ENCODE results near the gene TNNI3K. TPM values are rescaled to one million over a fixed set of nuclear protein-coding genes. Genes with fewer than 3 reads are reported as not detected.

Gene TNNI3K
- total RNA-seq, 4 donors from 2014 or later, result 0.63 to 4.5 (median 3.6) TPM

- H3K27ac ChIP-seq (replicated peaks in 1 of 4), result no peak overlapping the region
- no peaks in the 10 kb centered on the region for H3K9me3 ChIP-seq
- H3K27me3 ChIP-seq, result no peaks in the 10 kb centered on the region
- H3K4me3 ChIP-seq, result no peak overlapping the region
- H3K4me1 ChIP-seq, result no peaks in the 10 kb centered on the region
- WGBS, result 54% methylated on average over 2 of the region's 2 CpGs
- DNase-seq (ENCODE audit: extremely low spot score), result no peak
- intact Hi-C loops (cut with DNase I), result no loop called here
- H3K36me3 ChIP-seq, result no peaks in the 10 kb centered on the region
- TF ChIP-seq POLR2AphosphoS5 (IDR thresholded peaks at IDR 0.05) (no peak), EP300 (IDR thresholded peaks at IDR 0.05) (no peak), POLR2A (IDR thresholded peaks at IDR 0.05; ENCODE audit: low read depth) (no peak)
- TF ChIP-seq, protein P1, sequence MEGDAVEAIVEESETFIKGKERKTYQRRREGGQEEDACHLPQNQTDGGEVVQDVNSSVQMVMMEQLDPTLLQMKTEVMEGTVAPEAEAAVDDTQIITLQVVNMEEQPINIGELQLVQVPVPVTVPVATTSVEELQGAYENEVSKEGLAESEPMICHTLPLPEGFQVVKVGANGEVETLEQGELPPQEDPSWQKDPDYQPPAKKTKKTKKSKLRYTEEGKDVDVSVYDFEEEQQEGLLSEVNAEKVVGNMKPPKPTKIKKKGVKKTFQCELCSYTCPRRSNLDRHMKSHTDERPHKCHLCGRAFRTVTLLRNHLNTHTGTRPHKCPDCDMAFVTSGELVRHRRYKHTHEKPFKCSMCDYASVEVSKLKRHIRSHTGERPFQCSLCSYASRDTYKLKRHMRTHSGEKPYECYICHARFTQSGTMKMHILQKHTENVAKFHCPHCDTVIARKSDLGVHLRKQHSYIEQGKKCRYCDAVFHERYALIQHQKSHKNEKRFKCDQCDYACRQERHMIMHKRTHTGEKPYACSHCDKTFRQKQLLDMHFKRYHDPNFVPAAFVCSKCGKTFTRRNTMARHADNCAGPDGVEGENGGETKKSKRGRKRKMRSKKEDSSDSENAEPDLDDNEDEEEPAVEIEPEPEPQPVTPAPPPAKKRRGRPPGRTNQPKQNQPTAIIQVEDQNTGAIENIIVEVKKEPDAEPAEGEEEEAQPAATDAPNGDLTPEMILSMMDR (IDR thresholded peaks at IDR 0.05), result no peak
Measured at GRCh38 chr1:74363220-74363619, 128.0 kb downstream of the TNNI3K start.

GRCh38 chr1:74367175-74367813, 132.1 kb downstream of the TNNI3K start:
- no peak overlapping the region for H3K27ac ChIP-seq (replicated peaks in 1 of 4)
- 92% methylated on average over 1 of the region's 1 CpG for WGBS
- no peaks in the 10 kb centered on the region for H3K27me3 ChIP-seq
- DNase-seq (ENCODE audit: extremely low spot score), result no peak
- peaks cover 0 to 12% (median 5%) of the 10 kb centered on the region in 4 donors for H3K36me3 ChIP-seq
- no peaks in the 10 kb centered on the region for H3K9me3 ChIP-seq
- no peaks in the 10 kb centered on the region for H3K4me1 ChIP-seq
- no peak for TF ChIP-seq EP300 (IDR thresholded peaks at IDR 0.05)
- no peak for TF ChIP-seq POLR2AphosphoS5 (IDR thresholded peaks at IDR 0.05)
- TF ChIP-seq, protein P1 (IDR thresholded peaks at IDR 0.05), result no peak
- TF ChIP-seq POLR2A (IDR thresholded peaks at IDR 0.05; ENCODE audit: low read depth), result no peak
- intact Hi-C loops (cut with DNase I), result no loop called here
- H3K4me3 ChIP-seq, result no peak overlapping the region

DNA sequence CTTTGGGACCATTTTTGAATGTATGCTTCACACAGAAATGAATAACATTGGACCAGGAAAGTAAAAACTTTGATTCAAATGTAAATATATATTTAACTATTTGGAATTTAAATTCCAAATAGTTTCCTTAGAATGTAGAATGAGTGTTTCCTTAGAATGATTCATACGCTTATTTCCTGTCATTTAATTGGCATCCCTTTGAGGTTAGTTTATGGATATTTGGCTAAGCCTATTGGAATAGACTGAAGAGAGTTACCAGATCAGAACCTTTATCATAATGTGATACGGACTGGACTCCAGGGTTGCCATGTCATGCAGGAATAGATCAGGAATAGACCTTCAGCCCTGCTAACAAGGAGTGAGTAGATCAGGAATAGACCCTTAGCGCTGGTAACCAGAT, 133.1 kb downstream of the TNNI3K start:
- no peak overlapping the region for H3K4me3 ChIP-seq
- no peak overlapping the region for H3K27ac ChIP-seq (replicated peaks in 1 of 4)
- DNase-seq (ENCODE audit: extremely low spot score), result no peak
- TF ChIP-seq POLR2A (IDR thresholded peaks at IDR 0.05; ENCODE audit: low read depth) (no peak), POLR2AphosphoS5 (IDR thresholded peaks at IDR 0.05) (no peak), EP300 (IDR thresholded peaks at IDR 0.05) (no peak)
- TF ChIP-seq, protein P1 (IDR thresholded peaks at IDR 0.05), result no peak
- H3K9me3 ChIP-seq, result no peaks in the 10 kb centered on the region
- H3K36me3 ChIP-seq, result peaks cover 0 to 12% (median 5%) of the 10 kb centered on the region in 4 donors
- intact Hi-C loops (cut with DNase I), result no loop called here
- WGBS, result 93% methylated on average over 3 of the region's 3 CpGs
- H3K4me1 ChIP-seq, result no peaks in the 10 kb centered on the region
- H3K27me3 ChIP-seq, result no peaks in the 10 kb centered on the region

GRCh38 chr1:74375376-74375775, 140.2 kb downstream of the TNNI3K start:
- no peaks in the 10 kb centered on the region for H3K9me3 ChIP-seq

More at GRCh38 chr1:74375376-74375775, 140.2 kb downstream of the TNNI3K start:
- Histone ChIP-seq H3K36me3 (peaks cover 0 to 6% (median 1%) of the 10 kb centered on the region in 4 donors), H3K4me3 (no peak overlapping the region), H3K27ac (replicated peaks in 1 of 4) (no peak overlapping the region), H3K27me3 (no peaks in the 10 kb centered on the region), H3K4me1 (peaks cover 0 to 3% (median 0%) of the 10 kb centered on the region in 4 donors)
- DNase-seq (ENCODE audit: extremely low spot score), result no peak
- TF ChIP-seq POLR2A (IDR thresholded peaks at IDR 0.05; ENCODE audit: low read depth) (no peak), POLR2AphosphoS5 (IDR thresholded peaks at IDR 0.05) (no peak), EP300 (IDR thresholded peaks at IDR 0.05) (no peak)
- TF ChIP-seq, protein P1 (IDR thresholded peaks at IDR 0.05), result no peak
- intact Hi-C loops (cut with DNase I), result no loop called here

Data from esophagus muscularis mucosa (tissue), 4 donors.